H9 (cell line): ENCODE data around the gene HEXA. TPM values are rescaled to one million over a fixed set of nuclear protein-coding genes. Genes with fewer than 3 reads are reported as not detected.

Experiments used
- DNase-seq: peaks from one replicate; pipeline ENCODE4 v3.0.0-alpha.2; 2017
- H2AFZ ChIP-seq: one replicate; pipeline ENCODE4 v1.6.1; 2013; ENCODE audit warnings: mild to moderate bottlenecking, low read length, control low read depth, moderate library complexity
- H2AK5ac ChIP-seq: 2 replicates; pipeline ENCODE4 v1.6.1; 2013; ENCODE audit warnings: low read length, control low read depth, mixed read lengths; ENCODE audit not compliant: insufficient read length
- H2BK120ac ChIP-seq: one replicate; pipeline ENCODE4 v1.6.1; 2013; ENCODE audit warnings: low read depth, mild to moderate bottlenecking, low read length, control low read depth, inconsistent platforms; ENCODE audit not compliant: poor library complexity, severe bottlenecking
- H2BK12ac ChIP-seq: 2 replicates; pipeline ENCODE4 v1.6.1; 2013; ENCODE audit warnings: low read length, control low read depth, mixed read lengths, low read depth; ENCODE audit not compliant: insufficient read length
- H2BK15ac ChIP-seq: 2 replicates; pipeline ENCODE4 v1.6.1; 2013; ENCODE audit warnings: low read depth, low read length, control low read depth
- H2BK20ac ChIP-seq: one replicate; pipeline ENCODE4 v1.6.1; 2013; ENCODE audit warnings: low read depth, mild to moderate bottlenecking, low read length, control low read depth, inconsistent platforms; ENCODE audit not compliant: poor library complexity, severe bottlenecking
- H2BK5ac ChIP-seq: 2 replicates; pipeline ENCODE4 v1.6.1; 2013; ENCODE audit warnings: low read length, control low read depth, mixed read lengths; ENCODE audit not compliant: insufficient read length
- H3K14ac ChIP-seq: 2 replicates; pipeline ENCODE4 v1.6.1; 2013; ENCODE audit warnings: low read length, control low read depth; ENCODE audit not compliant: insufficient read depth
- H3K18ac ChIP-seq: 2 replicates; pipeline ENCODE4 v1.6.1; 2013; ENCODE audit warnings: low read depth, mild to moderate bottlenecking, mixed read lengths, low read length, control low read depth; ENCODE audit not compliant: insufficient read length
- H3K23ac ChIP-seq: 2 replicates; pipeline ENCODE4 v1.6.1; 2013; ENCODE audit warnings: low read length, control low read depth, mixed read lengths, low read depth; ENCODE audit not compliant: insufficient read length
- H3K23me2 ChIP-seq: 2 replicates; pipeline ENCODE4 v1.6.1; 2013; ENCODE audit warnings: low read depth, mild to moderate bottlenecking, mixed read lengths, low read length, control low read depth; ENCODE audit not compliant: insufficient read length, poor library complexity, severe bottlenecking
- H3K27ac ChIP-seq: 2 replicates; pipeline ENCODE4 v1.5.1; 2013; ENCODE audit warnings: low read length, control low read depth, mixed read lengths, low read depth; ENCODE audit not compliant: insufficient read length
- H3K27me3 ChIP-seq: 2 replicates; pipeline ENCODE4 v1.6.1; 2013; ENCODE audit warnings: low read length, control low read depth, inconsistent platforms; ENCODE audit not compliant: insufficient read depth
- H3K4ac ChIP-seq: 2 replicates; pipeline ENCODE4 v1.6.1; 2013; ENCODE audit warnings: low read depth, mild to moderate bottlenecking, control low read depth, inconsistent platforms, low read length, moderate library complexity
- H3K4me1 ChIP-seq: 2 replicates; pipeline ENCODE4 v1.6.1; 2013; ENCODE audit warnings: low read length, control low read depth, inconsistent platforms; ENCODE audit not compliant: insufficient read depth
- H3K4me2 ChIP-seq: 2 replicates; pipeline ENCODE4 v1.6.1; 2013; ENCODE audit warnings: low read length, control low read depth, mixed read lengths; ENCODE audit not compliant: insufficient read length, insufficient read depth
- H3K56ac ChIP-seq: 2 replicates; pipeline ENCODE4 v1.6.1; 2013; ENCODE audit warnings: low read depth, mild to moderate bottlenecking, mixed read lengths, low read length, control low read depth; ENCODE audit not compliant: insufficient read length
- H3K79me1 ChIP-seq: 2 replicates; pipeline ENCODE4 v1.6.1; 2013; ENCODE audit warnings: low read depth, mild to moderate bottlenecking, moderate library complexity, low read length, control low read depth, inconsistent platforms; ENCODE audit not compliant: insufficient read depth, poor library complexity, severe bottlenecking
- H3K79me2 ChIP-seq: 2 replicates; pipeline ENCODE4 v1.6.1; 2013; ENCODE audit warnings: low read length, control low read depth, inconsistent platforms; ENCODE audit not compliant: insufficient read depth
- H3K9ac ChIP-seq: 2 replicates; pipeline ENCODE4 v1.6.1; 2013; ENCODE audit warnings: low read length, control low read depth, mixed read lengths; ENCODE audit not compliant: insufficient read length; ENCODE audit errors: extremely low read depth
- H3K9me3 ChIP-seq: one replicate; pipeline ENCODE4 v1.6.1; 2013; ENCODE audit warnings: low read depth, low read length, inconsistent platforms; ENCODE audit not compliant: control insufficient read depth
- H3T11ph ChIP-seq: one replicate; pipeline ENCODE4 v1.6.1; 2013; ENCODE audit warnings: mild to moderate bottlenecking, low read length, control low read depth, inconsistent platforms
- H4K20me1 ChIP-seq: one replicate; pipeline ENCODE4 v1.6.1; 2013; ENCODE audit not compliant: control insufficient read depth, insufficient read length, insufficient read depth
- H4K5ac ChIP-seq: 2 replicates; pipeline ENCODE4 v1.6.1; 2013; ENCODE audit warnings: low read depth, mild to moderate bottlenecking, mixed read lengths, low read length, control low read depth; ENCODE audit not compliant: insufficient read length
- H4K8ac ChIP-seq: replicated peaks from 2 replicates; pipeline ENCODE4 v1.6.1; 2013; ENCODE audit warnings: low read length, control low read depth, mixed read lengths, low read depth; ENCODE audit not compliant: insufficient read length
- H4K91ac ChIP-seq: 2 replicates; pipeline ENCODE4 v1.6.1; 2013; ENCODE audit warnings: low read depth, mild to moderate bottlenecking, moderate library complexity, mixed read lengths, low read length, control low read depth; ENCODE audit not compliant: insufficient read length
- H3K27ac Mint-ChIP-seq, 3 experiments: 2 replicates in 2 of 3; 3 replicates in 1 of 3; pipeline ENCODE4 v1.8.0; 2020 to 2021; ENCODE audit warnings: mixed read lengths in 3 of 3, mild to moderate bottlenecking in 1 of 3, moderate library complexity in 1 of 3
- H3K27me3 Mint-ChIP-seq: 2 replicates; pipeline ENCODE4 v1.8.0; 2021; ENCODE audit warnings: low read depth, mild to moderate bottlenecking, moderate library complexity, mixed read lengths
- H3K36me3 Mint-ChIP-seq, 3 experiments: 2 replicates in 2 of 3; 3 replicates in 1 of 3; pipeline ENCODE4 v1.8.0; 2020 to 2021; ENCODE audit warnings: low read depth in 3 of 3, mixed read lengths in 3 of 3; ENCODE audit not compliant: insufficient read depth in 1 of 3
- H3K4me1 Mint-ChIP-seq, 2 experiments: 2 replicates each; pipeline ENCODE4 v1.8.0; 2020; ENCODE audit warnings: mixed read lengths in 2 of 2
- H3K4me3 Mint-ChIP-seq, 2 experiments: 2 replicates in 1 of 2; 3 replicates in 1 of 2; pipeline ENCODE4 v1.8.0; 2020 to 2021; ENCODE audit warnings: mild to moderate bottlenecking in 2 of 2, mixed read lengths in 2 of 2, moderate library complexity in 1 of 2
- H3K9me3 Mint-ChIP-seq, 2 experiments: 2 replicates in 1 of 2; 3 replicates in 1 of 2; pipeline ENCODE4 v1.8.0; 2020; ENCODE audit warnings: mild to moderate bottlenecking in 2 of 2, mixed read lengths in 2 of 2, moderate library complexity in 1 of 2
- WGBS: extraction: QIAGEN DNeasy Blood & Tissue Kit; methylation state at CpG from one replicate; pipeline ENCODE4 v1.1.7; 2013; ENCODE audit warnings: missing lambda C conversion rate, low lambda C conversion rate, mixed read lengths; ENCODE audit not compliant: insufficient read length; ENCODE audit errors: extremely low coverage; 5-methylcytosine and 5-hydroxymethylcytosine counted together
- total RNA-seq: library from RNA; stranded (reverse); gene quantifications from 2 replicates; pipeline ENCODE4 v1.2.1, GENCODE V29; 2021
- TF ChIP-seq, protein P1 (sequence below): fragments of 200-600 bp; sonication (generic); conservative IDR thresholded peaks from 3 replicates; pipeline ENCODE4 v1.8.0; 2021; ENCODE audit warnings: antibody characterized with exemption, mild to moderate bottlenecking

HEXA gene
- total RNA-seq, 1 experiment from 2014 or later = 54.7 TPM

DNA sequence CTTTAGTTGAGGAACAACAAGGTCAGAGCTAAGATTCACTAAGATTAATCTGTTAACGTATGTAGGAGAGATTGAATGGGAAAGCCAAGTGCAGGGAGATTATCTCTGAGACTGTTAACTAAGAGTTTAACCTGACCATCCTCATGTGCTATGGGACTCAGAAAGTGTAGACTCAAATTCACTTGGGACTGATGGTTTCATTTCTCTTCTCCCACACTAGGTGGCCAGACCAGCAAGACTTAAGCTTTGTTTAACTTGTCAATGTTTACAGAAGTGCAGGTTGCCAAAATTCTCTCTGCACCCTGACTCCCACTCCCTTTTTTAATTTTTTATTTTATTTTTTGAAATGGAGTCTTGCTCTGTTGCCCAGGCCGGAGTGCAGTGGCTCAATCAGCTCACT lies 6.3 kb upstream of the HEXA start:
- TF ChIP-seq, protein P1, sequence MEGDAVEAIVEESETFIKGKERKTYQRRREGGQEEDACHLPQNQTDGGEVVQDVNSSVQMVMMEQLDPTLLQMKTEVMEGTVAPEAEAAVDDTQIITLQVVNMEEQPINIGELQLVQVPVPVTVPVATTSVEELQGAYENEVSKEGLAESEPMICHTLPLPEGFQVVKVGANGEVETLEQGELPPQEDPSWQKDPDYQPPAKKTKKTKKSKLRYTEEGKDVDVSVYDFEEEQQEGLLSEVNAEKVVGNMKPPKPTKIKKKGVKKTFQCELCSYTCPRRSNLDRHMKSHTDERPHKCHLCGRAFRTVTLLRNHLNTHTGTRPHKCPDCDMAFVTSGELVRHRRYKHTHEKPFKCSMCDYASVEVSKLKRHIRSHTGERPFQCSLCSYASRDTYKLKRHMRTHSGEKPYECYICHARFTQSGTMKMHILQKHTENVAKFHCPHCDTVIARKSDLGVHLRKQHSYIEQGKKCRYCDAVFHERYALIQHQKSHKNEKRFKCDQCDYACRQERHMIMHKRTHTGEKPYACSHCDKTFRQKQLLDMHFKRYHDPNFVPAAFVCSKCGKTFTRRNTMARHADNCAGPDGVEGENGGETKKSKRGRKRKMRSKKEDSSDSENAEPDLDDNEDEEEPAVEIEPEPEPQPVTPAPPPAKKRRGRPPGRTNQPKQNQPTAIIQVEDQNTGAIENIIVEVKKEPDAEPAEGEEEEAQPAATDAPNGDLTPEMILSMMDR = peak; percentile 35; the same call in 2 of the 3 replicates
- H3K27me3 Mint-ChIP-seq = peaks cover 30% of the 10 kb centered on the region
- no CpG with 5 or more reads among the region's 2 CpGs for WGBS

More for the DNA sequence above, 6.3 kb upstream of the HEXA start:
- H3K27ac Mint-ChIP-seq = no peak overlapping the region
- no peak overlapping the region for H3K4me2 ChIP-seq
- no peaks in the 10 kb centered on the region for H3K4me1 Mint-ChIP-seq
- H3K23ac ChIP-seq = no peak overlapping the region
- H4K8ac ChIP-seq = no peak overlapping the region
- H4K91ac ChIP-seq = no peak overlapping the region
- H2AFZ ChIP-seq = no peak overlapping the region
- no peak for DNase-seq
- no peak overlapping the region for H3K18ac ChIP-seq
- H3K27ac ChIP-seq = no peak overlapping the region
- H2BK20ac ChIP-seq = no peak overlapping the region
- no peak overlapping the region for H3T11ph ChIP-seq
- H3K27me3 ChIP-seq = no peaks in the 10 kb centered on the region
- H3K36me3 Mint-ChIP-seq = no peaks in the 10 kb centered on the region
- H2BK15ac ChIP-seq = no peak overlapping the region
- H3K9me3 Mint-ChIP-seq = no peaks in the 10 kb centered on the region
- H4K5ac ChIP-seq = no peak overlapping the region
- H2AK5ac ChIP-seq = no peak overlapping the region
- no peaks in the 10 kb centered on the region for H4K20me1 ChIP-seq
- no peaks in the 10 kb centered on the region for H3K79me1 ChIP-seq
- no peak overlapping the region for H3K4ac ChIP-seq
- no peak overlapping the region for H2BK12ac ChIP-seq
- no peaks in the 10 kb centered on the region for H3K4me1 ChIP-seq
- H3K9ac ChIP-seq = no peak overlapping the region
- H3K56ac ChIP-seq = no peak overlapping the region
- H3K9me3 ChIP-seq = no peaks in the 10 kb centered on the region
- H2BK5ac ChIP-seq = no peak overlapping the region
- H3K23me2 ChIP-seq = no peaks in the 10 kb centered on the region
- H3K4me3 Mint-ChIP-seq = no peak overlapping the region
- no peaks in the 10 kb centered on the region for H3K79me2 ChIP-seq
- no peak overlapping the region for H2BK120ac ChIP-seq
- no peak overlapping the region for H3K14ac ChIP-seq
